ENCODE results near the gene ZNF784.

ZNF784 gene

GRCh38 chr19:55640577-55641425 is 16.4 kb upstream of the ZNF784 start, which contains the start of gene ZNF580:
ZNF580 (plus strand) TSS chr19:55641002; CDS start chr19:55642509, 1,507 bp downstream.
- Histone ChIP-seq H3K27me3 (ENCODE audit: control insufficient read depth, insufficient read depth, low read length) (no peaks in the 10 kb centered on the region), H3K9me3 (ENCODE audit: control insufficient read depth, insufficient read depth, low read length) (no peaks in the 10 kb centered on the region), H3K4me3 (ENCODE audit: low read depth, low read length) (peak within 1 kb of the TSS; percentile 85), H3K4me1 (ENCODE audit: control insufficient read depth, insufficient read depth, low read length) (peaks cover 5% of the 10 kb centered on the region), H3K36me3 (ENCODE audit: control insufficient read depth, insufficient read depth, low read length) (peaks cover 13% of the 10 kb centered on the region), H3K9ac (ENCODE audit: low read depth, low read length) (peak within 1 kb of the TSS; percentile 66)

- Histone ChIP-seq H3K36me3 (ENCODE audit: control insufficient read depth, insufficient read depth, low read length) (peaks cover 9% of the 10 kb centered on the region), H3K4me3 (ENCODE audit: low read depth, low read length) (peak overlapping the region; percentile 85), H3K9me3 (ENCODE audit: control insufficient read depth, insufficient read depth, low read length) (no peaks in the 10 kb centered on the region), H3K27me3 (ENCODE audit: control insufficient read depth, insufficient read depth, low read length) (no peaks in the 10 kb centered on the region), H3K4me1 (ENCODE audit: control insufficient read depth, insufficient read depth, low read length) (peaks cover 6% of the 10 kb centered on the region), H3K9ac (ENCODE audit: low read depth, low read length) (peak overlapping the region; percentile 47)
Observed at GRCh38 chr19:55640043-55640576, 15.7 kb upstream of the ZNF784 start.

- Histone ChIP-seq H3K27me3 (ENCODE audit: control insufficient read depth, insufficient read depth, low read length) (no peaks in the 10 kb centered on the region), H3K9ac (ENCODE audit: low read depth, low read length) (no peak overlapping the region), H3K4me3 (ENCODE audit: low read depth, low read length) (no peak overlapping the region), H3K9me3 (ENCODE audit: control insufficient read depth, insufficient read depth, low read length) (no peaks in the 10 kb centered on the region), H3K36me3 (ENCODE audit: control insufficient read depth, insufficient read depth, low read length) (peaks cover 4% of the 10 kb centered on the region), H3K4me1 (ENCODE audit: control insufficient read depth, insufficient read depth, low read length) (peaks cover 6% of the 10 kb centered on the region)
Observed at GRCh38 chr19:55638864-55639359, 14.5 kb upstream of the ZNF784 start.

DNA sequence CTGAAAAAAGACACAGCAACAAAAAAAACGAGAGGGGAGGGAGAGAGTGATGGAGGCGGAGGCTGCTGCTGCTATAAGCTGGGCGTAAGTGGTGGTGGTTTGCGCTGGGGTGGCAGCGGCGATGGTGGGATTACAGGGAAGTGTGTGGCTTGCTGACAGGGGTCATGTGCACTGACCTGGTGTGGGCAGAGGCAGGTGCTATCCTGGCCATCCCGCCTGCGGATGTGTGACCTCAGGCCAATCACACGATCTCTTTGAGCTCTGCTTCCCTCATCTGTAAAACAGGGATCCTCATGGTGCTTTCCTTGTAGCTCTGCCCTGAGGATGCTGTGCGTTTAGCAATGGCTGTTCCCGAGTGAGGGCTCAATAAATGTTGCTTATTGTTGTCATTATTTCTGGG is 13.2 kb upstream of the ZNF784 start:
- Histone ChIP-seq H3K9me3 (ENCODE audit: control insufficient read depth, insufficient read depth, low read length) (no peaks in the 10 kb centered on the region), H3K4me1 (ENCODE audit: control insufficient read depth, insufficient read depth, low read length) (peaks cover 6% of the 10 kb centered on the region), H3K27me3 (ENCODE audit: control insufficient read depth, insufficient read depth, low read length) (no peaks in the 10 kb centered on the region), H3K4me3 (ENCODE audit: low read depth, low read length) (no peak overlapping the region), H3K36me3 (ENCODE audit: control insufficient read depth, insufficient read depth, low read length) (peaks cover 4% of the 10 kb centered on the region), H3K9ac (ENCODE audit: low read depth, low read length) (no peak overlapping the region)

DNA sequence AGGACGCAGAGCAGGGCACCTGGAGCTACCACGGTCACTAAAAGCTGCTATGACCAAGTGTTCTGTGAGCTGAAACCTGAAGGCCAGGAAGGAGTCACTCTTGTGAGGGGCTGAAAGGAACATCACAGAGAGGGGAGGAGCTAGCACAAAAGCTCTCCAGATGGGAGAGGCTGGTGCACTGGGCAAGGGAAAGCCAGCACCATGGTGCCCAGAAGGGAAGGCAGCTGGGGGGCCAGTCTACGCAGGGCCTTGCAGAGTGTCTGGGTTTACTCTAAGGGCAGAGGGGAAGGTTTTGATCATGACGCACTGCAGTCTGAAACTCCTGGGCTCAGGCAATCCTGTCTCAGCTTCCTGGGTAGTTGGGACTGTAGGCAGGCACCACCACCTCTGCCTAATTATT is 12.4 kb upstream of the ZNF784 start:
- Histone ChIP-seq H3K9ac (ENCODE audit: low read depth, low read length) (no peak overlapping the region), H3K9me3 (ENCODE audit: control insufficient read depth, insufficient read depth, low read length) (no peaks in the 10 kb centered on the region), H3K4me3 (ENCODE audit: low read depth, low read length) (no peak overlapping the region), H3K4me1 (ENCODE audit: control insufficient read depth, insufficient read depth, low read length) (peaks cover 6% of the 10 kb centered on the region), H3K27me3 (ENCODE audit: control insufficient read depth, insufficient read depth, low read length) (no peaks in the 10 kb centered on the region), H3K36me3 (ENCODE audit: control insufficient read depth, insufficient read depth, low read length) (peaks cover 4% of the 10 kb centered on the region)

DNA sequence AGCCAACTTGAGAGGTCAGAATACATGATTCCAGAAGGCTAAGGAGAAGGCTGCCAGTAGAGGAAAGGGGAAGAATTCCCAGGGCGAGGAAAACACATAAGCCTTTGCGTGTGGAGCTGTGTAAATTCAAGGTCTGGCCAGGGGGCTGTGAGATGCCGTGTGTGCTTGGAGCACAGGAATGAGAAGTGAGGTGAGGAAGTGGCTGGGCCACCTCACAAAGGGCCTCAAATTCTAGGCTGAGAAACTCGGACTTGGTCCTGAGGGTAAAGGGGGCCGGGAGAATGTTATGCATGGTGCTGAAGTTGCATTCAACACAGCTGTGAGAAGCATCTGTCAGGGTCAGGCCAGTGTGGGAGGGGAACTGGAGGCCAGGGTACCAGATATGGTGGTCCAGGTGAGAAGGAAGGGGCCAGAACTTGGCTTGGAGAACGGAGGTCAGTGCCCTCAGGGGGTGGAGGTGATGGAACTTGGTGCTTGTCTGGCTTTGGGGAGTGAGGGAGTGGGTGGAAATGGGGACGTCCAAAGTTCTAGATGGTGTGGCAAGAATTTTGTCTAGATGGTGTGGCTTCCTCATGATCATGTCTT is 11.6 kb upstream of the ZNF784 start:
- no peaks in the 10 kb centered on the region for H3K27me3 ChIP-seq (ENCODE audit: control insufficient read depth, insufficient read depth, low read length)
- no peaks in the 10 kb centered on the region for H3K9me3 ChIP-seq (ENCODE audit: control insufficient read depth, insufficient read depth, low read length)
- H3K4me1 ChIP-seq (ENCODE audit: control insufficient read depth, insufficient read depth, low read length): peaks cover 6% of the 10 kb centered on the region
- peak overlapping the region; percentile 100 for H3K4me3 ChIP-seq (ENCODE audit: low read depth, low read length)
- H3K9ac ChIP-seq (ENCODE audit: low read depth, low read length): peak overlapping the region; percentile 99
- H3K36me3 ChIP-seq (ENCODE audit: control insufficient read depth, insufficient read depth, low read length): peaks cover 4% of the 10 kb centered on the region

DNA sequence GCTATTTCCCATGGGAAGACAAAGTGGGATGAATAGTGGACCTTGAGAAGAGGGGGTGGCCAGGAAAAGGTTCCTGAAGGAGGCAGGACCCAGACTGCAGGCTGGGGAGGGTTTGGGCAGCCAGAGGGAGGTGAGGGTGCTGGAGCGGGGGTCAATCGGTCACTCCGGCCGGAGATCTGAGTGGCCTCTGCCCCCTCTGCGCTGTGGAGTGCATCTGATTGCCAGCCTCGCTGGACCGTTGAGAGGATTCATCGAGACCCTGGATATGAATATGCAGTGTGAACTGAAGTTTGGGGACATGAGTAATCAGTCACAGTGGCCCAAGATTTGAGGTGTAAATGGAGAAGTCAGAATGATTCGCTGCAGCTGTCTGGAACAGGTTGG is 11.0 kb upstream of the ZNF784 start:
- peaks cover 4% of the 10 kb centered on the region for H3K36me3 ChIP-seq (ENCODE audit: control insufficient read depth, insufficient read depth, low read length)
- H3K27me3 ChIP-seq (ENCODE audit: control insufficient read depth, insufficient read depth, low read length): no peaks in the 10 kb centered on the region
- peaks cover 6% of the 10 kb centered on the region for H3K4me1 ChIP-seq (ENCODE audit: control insufficient read depth, insufficient read depth, low read length)
- peak overlapping the region; percentile 99 for H3K9ac ChIP-seq (ENCODE audit: low read depth, low read length)
- peak overlapping the region; percentile 100 for H3K4me3 ChIP-seq (ENCODE audit: low read depth, low read length)
- H3K9me3 ChIP-seq (ENCODE audit: control insufficient read depth, insufficient read depth, low read length): no peaks in the 10 kb centered on the region

GRCh38 chr19:55633861-55634260 is 9.5 kb upstream of the ZNF784 start:
- peaks cover 6% of the 10 kb centered on the region for H3K4me1 ChIP-seq (ENCODE audit: control insufficient read depth, insufficient read depth, low read length)
- no peak overlapping the region for H3K4me3 ChIP-seq (ENCODE audit: low read depth, low read length)
- no peaks in the 10 kb centered on the region for H3K9me3 ChIP-seq (ENCODE audit: control insufficient read depth, insufficient read depth, low read length)
- H3K36me3 ChIP-seq (ENCODE audit: control insufficient read depth, insufficient read depth, low read length): peaks cover 4% of the 10 kb centered on the region
- no peaks in the 10 kb centered on the region for H3K27me3 ChIP-seq (ENCODE audit: control insufficient read depth, insufficient read depth, low read length)
- H3K9ac ChIP-seq (ENCODE audit: low read depth, low read length): no peak overlapping the region

- Histone ChIP-seq H3K9me3 (ENCODE audit: control insufficient read depth, insufficient read depth, low read length) (no peaks in the 10 kb centered on the region), H3K4me1 (ENCODE audit: control insufficient read depth, insufficient read depth, low read length) (peaks cover 6% of the 10 kb centered on the region), H3K9ac (ENCODE audit: low read depth, low read length) (no peak overlapping the region), H3K36me3 (ENCODE audit: control insufficient read depth, insufficient read depth, low read length) (peaks cover 4% of the 10 kb centered on the region), H3K27me3 (ENCODE audit: control insufficient read depth, insufficient read depth, low read length) (no peaks in the 10 kb centered on the region), H3K4me3 (ENCODE audit: low read depth, low read length) (no peak overlapping the region)
Observed at GRCh38 chr19:55632463-55632834, 8.1 kb upstream of the ZNF784 start.

GRCh38 chr19:55626350-55626749 is 2.0 kb upstream of the ZNF784 start:
- no peaks in the 10 kb centered on the region for H3K36me3 ChIP-seq (ENCODE audit: control insufficient read depth, insufficient read depth, low read length)
- no peak overlapping the region for H3K9ac ChIP-seq (ENCODE audit: low read depth, low read length)
- H3K9me3 ChIP-seq (ENCODE audit: control insufficient read depth, insufficient read depth, low read length): no peaks in the 10 kb centered on the region
- no peaks in the 10 kb centered on the region for H3K4me1 ChIP-seq (ENCODE audit: control insufficient read depth, insufficient read depth, low read length)
- H3K27me3 ChIP-seq (ENCODE audit: control insufficient read depth, insufficient read depth, low read length): no peaks in the 10 kb centered on the region
- no peak overlapping the region for H3K4me3 ChIP-seq (ENCODE audit: low read depth, low read length)

GRCh38 chr19:55625004-55625326 is 599 bp upstream of the ZNF784 start:
- Histone ChIP-seq H3K36me3 (ENCODE audit: control insufficient read depth, insufficient read depth, low read length) (peaks cover 4% of the 10 kb centered on the region), H3K4me3 (ENCODE audit: low read depth, low read length) (peak overlapping the region; percentile 64), H3K9ac (ENCODE audit: low read depth, low read length) (no peak overlapping the region), H3K27me3 (ENCODE audit: control insufficient read depth, insufficient read depth, low read length) (no peaks in the 10 kb centered on the region), H3K4me1 (ENCODE audit: control insufficient read depth, insufficient read depth, low read length) (no peaks in the 10 kb centered on the region), H3K9me3 (ENCODE audit: control insufficient read depth, insufficient read depth, low read length) (no peaks in the 10 kb centered on the region)

GRCh38 chr19:55623561-55623960 is 805 bp downstream of the ZNF784 start:
- H3K4me3 ChIP-seq (ENCODE audit: low read depth, low read length): peak overlapping the region; percentile 15
- peaks cover 4% of the 10 kb centered on the region for H3K36me3 ChIP-seq (ENCODE audit: control insufficient read depth, insufficient read depth, low read length)
- no peaks in the 10 kb centered on the region for H3K27me3 ChIP-seq (ENCODE audit: control insufficient read depth, insufficient read depth, low read length)
- no peaks in the 10 kb centered on the region for H3K9me3 ChIP-seq (ENCODE audit: control insufficient read depth, insufficient read depth, low read length)
- no peak overlapping the region for H3K9ac ChIP-seq (ENCODE audit: low read depth, low read length)
- H3K4me1 ChIP-seq (ENCODE audit: control insufficient read depth, insufficient read depth, low read length): no peaks in the 10 kb centered on the region

Measured in iPS-15b (cell line).